ENCODE data around the gene RFX3.

DNA sequence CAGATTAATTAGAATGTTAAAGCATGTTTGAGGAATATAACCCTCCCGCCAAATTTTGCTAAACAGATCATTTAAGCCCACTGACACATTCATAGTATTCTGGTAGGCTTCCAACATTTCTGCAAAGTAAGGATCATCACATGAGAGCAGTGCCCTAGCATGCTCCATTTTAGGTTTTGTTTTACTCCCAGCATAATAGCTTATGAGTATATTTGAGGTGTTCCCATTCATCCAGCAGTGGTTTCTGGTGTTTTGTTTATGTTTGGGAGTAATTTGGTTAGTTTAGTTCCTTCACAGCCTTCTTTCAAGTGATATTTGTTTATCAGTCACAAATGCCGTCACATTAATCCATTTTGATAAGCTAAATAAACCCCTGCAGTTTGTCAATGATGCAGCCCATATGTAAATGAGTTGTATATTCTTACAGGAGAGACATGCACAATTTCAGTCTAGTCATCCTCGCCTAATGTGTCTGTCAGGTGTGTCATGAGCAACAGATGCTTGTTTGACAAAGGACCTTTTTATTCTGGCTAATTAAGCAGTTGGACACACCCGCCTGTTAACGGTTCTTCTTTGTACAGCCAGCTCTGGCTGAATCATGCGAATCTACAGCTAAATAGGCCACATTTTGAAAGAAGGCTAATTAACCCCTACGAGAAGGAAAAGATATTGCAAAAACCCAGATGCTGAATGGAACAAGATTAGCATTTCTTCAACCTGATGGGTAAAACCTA lies 124.4 kb downstream of the RFX3 start:
- TF ChIP-seq CTCF (IDR thresholded peaks at IDR 0.05) (no peak), POLR2A (IDR thresholded peaks at IDR 0.05) (no peak)

All from adrenal gland (tissue), 5 donors.